Neural cell (in vitro differentiated cells): ENCODE results near the gene TXNRD1.

ENCODE experiments used
- EP300 ChIP-seq: fragments of 450-650 bp; conservative IDR thresholded peaks from 2 replicates; pipeline ENCODE4 v1.6.1; 2014; ENCODE audit warnings: antibody characterized with exemption, mild to moderate bottlenecking, moderate library complexity; ENCODE audit not compliant: poor library complexity, severe bottlenecking
- EZH2 ChIP-seq: fragments of 200-600, 300-800 bp; shearing (Covaris generic), sonication (generic); IDR thresholded peaks from 2 replicates; pipeline ENCODE4 v1.6.1; 2014; ENCODE audit warnings: antibody characterized with exemption, low read length, borderline replicate concordance, mild to moderate bottlenecking; ENCODE audit not compliant: insufficient read depth, poor library complexity, severe bottlenecking
- MXI1 ChIP-seq: fragments of 450-650 bp; conservative IDR thresholded peaks from 2 replicates; pipeline ENCODE4 v1.6.1; 2014; ENCODE audit warnings: antibody characterized with exemption, mild to moderate bottlenecking; ENCODE audit not compliant: poor library complexity, severe bottlenecking
- POLR2AphosphoS5 ChIP-seq: IDR thresholded peaks from 2 replicates; pipeline ENCODE4 v1.6.1; 2012
- RAD21 ChIP-seq: fragments of 450-650 bp; conservative IDR thresholded peaks from 2 replicates; pipeline ENCODE4 v1.6.1; 2014; ENCODE audit warnings: antibody characterized with exemption, mild to moderate bottlenecking, moderate library complexity
- SMC3 ChIP-seq: fragments of 450-650 bp; conservative IDR thresholded peaks from 2 replicates; pipeline ENCODE4 v1.6.1; 2014; ENCODE audit warnings: antibody characterized with exemption, mild to moderate bottlenecking, moderate library complexity; ENCODE audit not compliant: poor library complexity
- TAF1 ChIP-seq: IDR thresholded peaks from 2 replicates; pipeline ENCODE4 v1.6.1; 2012; ENCODE audit warnings: low read depth
- TF ChIP-seq, protein P1 (sequence below): fragments of 450-650 bp; IDR thresholded peaks from 2 replicates; pipeline ENCODE4 v1.5.1; 2014; ENCODE audit warnings: antibody characterized with exemption, mild to moderate bottlenecking, moderate library complexity; ENCODE audit not compliant: poor library complexity, severe bottlenecking
- TF ChIP-seq, protein P2 (sequence below): IDR thresholded peaks from 2 replicates; pipeline ENCODE4 v1.6.1; 2012; ENCODE audit warnings: borderline replicate concordance

DNA sequence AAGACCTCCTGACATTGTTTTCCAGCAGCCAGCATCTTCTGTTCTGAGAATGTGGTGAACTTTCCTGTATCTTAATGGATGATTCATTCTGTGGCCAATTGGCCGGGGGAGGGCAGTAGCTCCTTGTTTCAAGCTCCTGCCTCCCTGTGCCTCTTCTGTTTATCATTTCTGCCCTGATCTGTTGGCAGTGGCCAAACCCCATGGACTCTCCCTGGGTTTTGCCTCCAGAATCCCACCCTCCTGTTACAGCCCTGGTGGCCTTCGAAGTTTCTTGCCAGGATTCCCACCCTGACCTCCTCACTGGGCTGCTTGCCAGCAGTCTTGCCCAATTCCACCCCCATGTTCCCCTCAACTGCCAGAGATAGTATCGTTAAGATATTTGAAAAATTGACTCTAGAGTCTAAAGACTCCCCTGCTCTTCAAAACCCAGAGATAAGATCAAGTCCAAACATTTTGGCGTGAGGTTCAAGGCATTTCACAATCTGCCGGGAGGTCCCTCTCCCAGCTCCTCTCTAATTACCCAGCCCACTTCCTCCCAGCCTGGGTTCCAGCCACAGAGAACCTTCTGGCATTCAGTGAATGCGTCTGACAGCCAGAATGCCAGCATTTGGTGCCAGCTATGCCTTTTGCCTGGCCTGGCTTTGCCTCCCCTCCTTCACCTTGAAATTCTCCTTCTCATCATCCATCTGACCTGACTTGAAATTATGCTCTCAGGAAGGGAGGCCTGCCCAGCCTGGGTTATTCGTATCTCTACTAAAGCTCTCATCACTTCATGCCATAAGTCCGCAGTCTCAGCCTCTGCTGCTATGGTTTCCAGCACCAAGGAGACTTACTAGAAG lies 37.7 kb upstream of the TXNRD1 start:
- no peak for TF ChIP-seq EP300
- TF ChIP-seq, protein P1, sequence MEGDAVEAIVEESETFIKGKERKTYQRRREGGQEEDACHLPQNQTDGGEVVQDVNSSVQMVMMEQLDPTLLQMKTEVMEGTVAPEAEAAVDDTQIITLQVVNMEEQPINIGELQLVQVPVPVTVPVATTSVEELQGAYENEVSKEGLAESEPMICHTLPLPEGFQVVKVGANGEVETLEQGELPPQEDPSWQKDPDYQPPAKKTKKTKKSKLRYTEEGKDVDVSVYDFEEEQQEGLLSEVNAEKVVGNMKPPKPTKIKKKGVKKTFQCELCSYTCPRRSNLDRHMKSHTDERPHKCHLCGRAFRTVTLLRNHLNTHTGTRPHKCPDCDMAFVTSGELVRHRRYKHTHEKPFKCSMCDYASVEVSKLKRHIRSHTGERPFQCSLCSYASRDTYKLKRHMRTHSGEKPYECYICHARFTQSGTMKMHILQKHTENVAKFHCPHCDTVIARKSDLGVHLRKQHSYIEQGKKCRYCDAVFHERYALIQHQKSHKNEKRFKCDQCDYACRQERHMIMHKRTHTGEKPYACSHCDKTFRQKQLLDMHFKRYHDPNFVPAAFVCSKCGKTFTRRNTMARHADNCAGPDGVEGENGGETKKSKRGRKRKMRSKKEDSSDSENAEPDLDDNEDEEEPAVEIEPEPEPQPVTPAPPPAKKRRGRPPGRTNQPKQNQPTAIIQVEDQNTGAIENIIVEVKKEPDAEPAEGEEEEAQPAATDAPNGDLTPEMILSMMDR = no peak
- no peak for TF ChIP-seq TAF1
- no peak for TF ChIP-seq EZH2
- no peak for TF ChIP-seq POLR2AphosphoS5
- TF ChIP-seq RAD21 = no peak
- TF ChIP-seq, protein P2, sequence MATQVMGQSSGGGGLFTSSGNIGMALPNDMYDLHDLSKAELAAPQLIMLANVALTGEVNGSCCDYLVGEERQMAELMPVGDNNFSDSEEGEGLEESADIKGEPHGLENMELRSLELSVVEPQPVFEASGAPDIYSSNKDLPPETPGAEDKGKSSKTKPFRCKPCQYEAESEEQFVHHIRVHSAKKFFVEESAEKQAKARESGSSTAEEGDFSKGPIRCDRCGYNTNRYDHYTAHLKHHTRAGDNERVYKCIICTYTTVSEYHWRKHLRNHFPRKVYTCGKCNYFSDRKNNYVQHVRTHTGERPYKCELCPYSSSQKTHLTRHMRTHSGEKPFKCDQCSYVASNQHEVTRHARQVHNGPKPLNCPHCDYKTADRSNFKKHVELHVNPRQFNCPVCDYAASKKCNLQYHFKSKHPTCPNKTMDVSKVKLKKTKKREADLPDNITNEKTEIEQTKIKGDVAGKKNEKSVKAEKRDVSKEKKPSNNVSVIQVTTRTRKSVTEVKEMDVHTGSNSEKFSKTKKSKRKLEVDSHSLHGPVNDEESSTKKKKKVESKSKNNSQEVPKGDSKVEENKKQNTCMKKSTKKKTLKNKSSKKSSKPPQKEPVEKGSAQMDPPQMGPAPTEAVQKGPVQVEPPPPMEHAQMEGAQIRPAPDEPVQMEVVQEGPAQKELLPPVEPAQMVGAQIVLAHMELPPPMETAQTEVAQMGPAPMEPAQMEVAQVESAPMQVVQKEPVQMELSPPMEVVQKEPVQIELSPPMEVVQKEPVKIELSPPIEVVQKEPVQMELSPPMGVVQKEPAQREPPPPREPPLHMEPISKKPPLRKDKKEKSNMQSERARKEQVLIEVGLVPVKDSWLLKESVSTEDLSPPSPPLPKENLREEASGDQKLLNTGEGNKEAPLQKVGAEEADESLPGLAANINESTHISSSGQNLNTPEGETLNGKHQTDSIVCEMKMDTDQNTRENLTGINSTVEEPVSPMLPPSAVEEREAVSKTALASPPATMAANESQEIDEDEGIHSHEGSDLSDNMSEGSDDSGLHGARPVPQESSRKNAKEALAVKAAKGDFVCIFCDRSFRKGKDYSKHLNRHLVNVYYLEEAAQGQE = no peak
- TF ChIP-seq SMC3 = no peak
- TF ChIP-seq MXI1 = no peak
